MM.1S (cell line): ENCODE results near the gene PIGS.
"Not testable (repeated sequence)": the region's sequence is repeated elsewhere in the genome, so short reads cannot be mapped to it uniquely, and the experiment has no call there.

Experiments used
- CTCF ChIP-seq: fragments of 300-600 bp; sonication (generic); IDR thresholded peaks from 2 replicates; pipeline ENCODE4 v1.5.1; 2016; ENCODE audit warnings: antibody characterized with exemption, low read length, mixed read lengths
- EZH2 ChIP-seq: fragments of 300-600 bp; sonication (generic); optimal IDR thresholded peaks from 2 replicates; pipeline ENCODE3; 2017; ENCODE audit warnings: low read depth, mild to moderate bottlenecking, antibody characterized with exemption, low read length, mixed read lengths

DNA sequence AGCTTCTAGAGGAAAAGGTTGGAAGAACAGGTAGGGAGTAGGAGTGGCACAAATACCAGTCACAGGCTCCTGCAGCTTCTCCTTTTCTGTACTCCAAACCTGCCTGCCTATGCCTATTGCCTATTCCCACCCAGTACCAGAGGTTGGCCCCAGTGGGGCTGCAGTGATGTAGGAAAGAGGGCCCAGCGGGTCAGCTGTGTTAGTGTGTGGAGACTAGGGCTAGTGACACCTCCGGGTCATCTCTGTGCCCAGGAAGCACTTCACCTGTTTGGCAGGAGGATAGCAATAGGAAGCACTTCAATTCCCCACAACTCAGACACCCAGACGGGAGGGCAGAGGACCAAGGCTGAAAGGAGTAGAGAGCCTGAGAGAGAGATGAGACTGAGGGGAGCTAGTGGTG is 4.7 kb upstream of the PIGS start:
- not testable (repeated sequence) for TF ChIP-seq CTCF, EZH2
